GM12878 (cell line): ENCODE data around the gene MARVELD1. TPM values are rescaled to one million over a fixed set of nuclear protein-coding genes. Genes with fewer than 3 reads are reported as not detected.

Experiments
- ATAC-seq: fragments of 200-7000 bp; cut with Tn5 transposase; 3 replicates; pipeline ENCODE4 v1.9.1; 2020; ENCODE audit warnings: mild to moderate bottlenecking, moderate library complexity
- BruUV-seq: library from RNA; stranded (reverse); fragments of 400-500 nt; replicated peaks from 2 replicates; lab custom pipeline; 2021; lab: Mats Ljungman, UMichigan
- CTCF ChIA-PET: fragments of 300-600 bp; sonication (Branson Sonifier 250); formaldehyde crosslinking; extraction: SDS; loops from one replicate; lab custom pipeline; 2021; ENCODE audit warnings: inconsistent platforms; lab: Yijun Ruan, JAX
- POLR2A ChIA-PET: fragments of 350-600 bp; formaldehyde crosslinking; extraction: SDS; loops from one replicate; lab custom pipeline; 2021; ENCODE audit warnings: inconsistent platforms; lab: Charles Lee
- RAD21 ChIA-PET: fragments of 300-600 bp; sonication (Branson Sonifier 250); formaldehyde crosslinking; loops from one replicate; lab custom pipeline; 2023; ENCODE audit warnings: antibody characterized with exemption; ENCODE audit not compliant: unreplicated experiment; lab: Charles Lee
- SMC1A ChIA-PET: fragments of 300-600 bp; sonication (Branson Sonifier 250); formaldehyde crosslinking; loops from one replicate; lab custom pipeline; 2023; ENCODE audit not compliant: unreplicated experiment, uncharacterized antibody; lab: Charles Lee
- DNase-seq: peaks from one replicate; pipeline ENCODE4 v3.0.0-alpha.2; 2011; ENCODE audit warnings: low read depth, low spot score
- FAIRE-seq: peaks from 3 replicates; lab custom pipeline; 2011; peaks lifted over from hg19 to GRCh38; lab: Jason Lieb, UNC
- H2AFZ ChIP-seq: 2 replicates; pipeline ENCODE4 v1.6.0; 2011; ENCODE audit warnings: low read depth, low read length, control low read depth; ENCODE audit not compliant: control insufficient read depth
- H3K27ac ChIP-seq: 2 replicates; pipeline ENCODE4 v1.5.1; 2011; ENCODE audit warnings: control low read depth; ENCODE audit not compliant: control insufficient read depth, insufficient read depth
- H3K27me3 ChIP-seq, 2 experiments: replicated peaks in 1 of 2; 2 replicates each; pipeline versions ENCODE4 v1.6.0 to v1.6.1; 2011; ENCODE audit warnings: low read length in 1 of 2; ENCODE audit not compliant: control insufficient read depth in 2 of 2, insufficient read depth in 2 of 2
- H3K36me3 ChIP-seq, 2 experiments: 2 replicates each; pipeline ENCODE4 v1.5.1; 2011; ENCODE audit warnings: low read length in 1 of 2; ENCODE audit not compliant: control insufficient read depth in 2 of 2, insufficient read depth in 2 of 2
- H3K4me1 ChIP-seq: 2 replicates; pipeline ENCODE4 v1.6.1; 2011; ENCODE audit warnings: mild to moderate bottlenecking, low read length, moderate library complexity, mixed read lengths; ENCODE audit not compliant: control insufficient read depth, insufficient read depth
- H3K4me2 ChIP-seq: 2 replicates; pipeline ENCODE4 v1.6.0; 2011; ENCODE audit warnings: control low read depth; ENCODE audit not compliant: control insufficient read depth, insufficient read depth
- H3K4me3 ChIP-seq: fragments of 200-600 bp; sonication (generic); 2 replicates; pipeline ENCODE4 v1.5.1; 2016
- H3K79me2 ChIP-seq: 2 replicates; pipeline ENCODE4 v1.6.0; 2011; ENCODE audit warnings: low read length; ENCODE audit not compliant: control insufficient read depth, insufficient read depth
- H3K9ac ChIP-seq: 2 replicates; pipeline ENCODE4 v1.8.0; 2011; ENCODE audit warnings: low read length, control low read depth, mixed read lengths; ENCODE audit not compliant: control insufficient read depth, insufficient read depth
- H3K9me3 ChIP-seq: replicated peaks from 3 replicates; pipeline ENCODE4 v1.5.1; 2011; ENCODE audit warnings: mild to moderate bottlenecking, low read length; ENCODE audit not compliant: control insufficient read depth, insufficient read depth
- H4K20me1 ChIP-seq: 2 replicates; pipeline ENCODE4 v1.6.0; 2011; ENCODE audit not compliant: control insufficient read depth, insufficient read depth
- ATF3 ChIP-seq: IDR thresholded peaks from 2 replicates; pipeline ENCODE4 v1.6.1; 2011; ENCODE audit warnings: low read depth, mild to moderate bottlenecking, low read length, moderate library complexity, borderline replicate concordance; ENCODE audit errors: extremely low read depth
- ESRRA ChIP-seq: IDR thresholded peaks from 2 replicates; pipeline ENCODE4 v1.6.1; 2012; ENCODE audit warnings: mild to moderate bottlenecking, low read length, improper control_type of control experiment
- PML ChIP-seq: IDR thresholded peaks from 2 replicates; pipeline ENCODE4 v1.6.1; 2012; ENCODE audit warnings: low read length, inconsistent platforms
- PRDM15 ChIP-seq: fragments of 450-650 bp; formaldehyde crosslinking; IDR thresholded peaks from 2 replicates; pipeline ENCODE4 v1.4.0; 2020; ENCODE audit warnings: mild to moderate bottlenecking, moderate library complexity
- RFX5 ChIP-seq: IDR thresholded peaks from 2 replicates; pipeline ENCODE4 v1.6.1; 2011; ENCODE audit warnings: low read depth, low read length, improper control_type of control experiment
- SP1 ChIP-seq: IDR thresholded peaks from one replicate; pipeline ENCODE4 v1.6.1; 2011; ENCODE audit warnings: low read depth, low read length
- SPI1 ChIP-seq: IDR thresholded peaks from 2 replicates; pipeline ENCODE4 v1.6.1; 2011; ENCODE audit warnings: low read depth, mild to moderate bottlenecking, low read length, moderate library complexity, borderline replicate concordance; ENCODE audit not compliant: insufficient read depth
- SREBF2 ChIP-seq: IDR thresholded peaks from 2 replicates; pipeline ENCODE4 v1.6.1; 2012; ENCODE audit warnings: mild to moderate bottlenecking, low read length
- TARDBP ChIP-seq: IDR thresholded peaks from 2 replicates; pipeline ENCODE4 v1.6.1; 2016; ENCODE audit warnings: borderline replicate concordance
- WGBS: methylation state at CpG from one replicate; pipeline ENCODE4 v1.1.6; 2016; ENCODE audit warnings: low lambda C conversion rate; ENCODE audit not compliant: insufficient replicate concordance, insufficient coverage; ENCODE audit errors: missing lambda C conversion rate; 5-methylcytosine and 5-hydroxymethylcytosine counted together
- in situ Hi-C: fragments of 300-500 bp; cut with MboI; formaldehyde crosslinking; loops from 9 replicates; pipeline ENCODE4 v1.14.3; 2018; ENCODE audit warnings: mixed read lengths
- intact Hi-C: fragments of 100-400 bp; cut with micrococcal nuclease; formaldehyde crosslinking; loops from one replicate; pipeline ENCODE4 v1.14.2; 2022; ENCODE audit not compliant: unreplicated experiment
- polyA plus RNA-seq, 11 experiments: library from polyadenylated mRNA; depleted of rRNA in 4 of 11; unstranded in 6 of 11; stranded (reverse) in 5 of 11; fragments of >200 nt; fragmentation: Nextera tagmentation in 4 of 11; fragmentation: Illumina TruSeq in 1 of 11; extraction: Ambion mirVana in 4 of 11; extraction: Trizol in 1 of 11; gene quantifications; 1 replicate in 1 of 11; 2 replicates in 10 of 11; pipeline versions ENCODE4 v1.2.1 to v1.2.3, GENCODE V29; 2011 to 2016; ENCODE audit warnings: inconsistent platforms in 2 of 11, missing spikeins in 2 of 11, low read depth in 1 of 11
- total RNA-seq, 4 experiments: library from RNA; depleted of rRNA in 3 of 4; stranded (reverse); fragments of >200 nt in 3 of 4; fragmentation: Illumina TruSeq in 1 of 4; extraction: Trizol in 1 of 4; gene quantifications; 2 replicates each; pipeline versions ENCODE4 v1.2.1 to v1.2.3, GENCODE V29; 2013 to 2021

The MARVELD1 gene
- total and polyA plus RNA-seq, 10 of the 15 experiments (the other 5 are each of a cell fraction or from before 2014, with no cell fraction given) = 0.54 to 8.4 (median 3.2) TPM

GRCh38 chr10:97736403-97736901 is 22.9 kb downstream of the MARVELD1 start:
- no TSS peak for BruUV-seq
- Histone ChIP-seq H3K36me3 (peaks cover 0 to 3% of the 10 kb centered on the region in 2 experiments; a peak in 2 of 4 replicates), H3K4me2 (peak overlapping the region; percentile 68), H4K20me1 (no peaks in the 10 kb centered on the region), H3K9ac (no peak overlapping the region), H3K4me3 (no peak overlapping the region), H3K4me1 (peaks cover 10% of the 10 kb centered on the region), H2AFZ (peak overlapping the region; percentile 86), H3K27ac (peak overlapping the region; percentile 91), H3K9me3 (no peaks in the 10 kb centered on the region; the same call in 2 of the 3 replicates), H3K79me2 (peaks cover 40% of the 10 kb centered on the region), H3K27me3 (no peaks in the 10 kb centered on the region)
- SMC1A ChIA-PET = interaction anchor here (0.7 to 4.5 kb wide), 13 partner anchors 9 to 183 kb away, joined by 3 to 24 read pairs (median 5); partner anchors contain the start of gene AVPI1
- DNase-seq = no peak
- POLR2A ChIA-PET = interaction anchor here (0.7 to 1.6 kb wide), 11 partner anchors 10 to 337 kb away, joined by 3 to 6 read pairs (median 3); partner anchors contain the start of gene AVPI1
- CTCF ChIA-PET = interaction anchor here (0.7 to 21.5 kb wide), 12 partner anchors 9 to 431 kb away, joined by 3 to 416 read pairs (median 6); partner anchors contain the start of genes AVPI1 and MARVELD1
- intact Hi-C loops = no loop called here
- FAIRE-seq = no peak
- peak; percentile 29; the same call in 1 of the 2 replicates for TF ChIP-seq PML
- TF ChIP-seq TARDBP = no peak
- RAD21 ChIA-PET = interaction anchor here (0.8 to 2.8 kb wide), 6 partner anchors 24 to 62 kb away, joined by 4 to 14 read pairs (median 6); partner anchors contain the start of gene AVPI1
- ATAC-seq = peak; percentile 5; the same call in 2 of the 3 replicates
- 17% methylated on average over 13 of the region's 13 CpGs for WGBS
- in situ Hi-C loops = no loop called here

- ChIA-PET CTCF (interaction anchor here (0.7 to 21.5 kb wide), 12 partner anchors 8 to 431 kb away, joined by 3 to 416 read pairs (median 6); partner anchors contain the start of genes AVPI1 and MARVELD1), RAD21 (interaction anchor here (0.6 to 2.8 kb wide), 5 partner anchors 25 to 63 kb away, joined by 3 to 14 read pairs (median 6); partner anchors contain the start of gene AVPI1), SMC1A (interaction anchor here (0.7 to 4.5 kb wide), 13 partner anchors 8 to 183 kb away, joined by 3 to 24 read pairs (median 5); partner anchors contain the start of gene AVPI1), POLR2A (interaction anchor here (0.7 to 1.6 kb wide), 9 partner anchors 34 to 338 kb away, joined by 3 to 6 read pairs (median 4); partner anchors contain the start of gene AVPI1)
- FAIRE-seq (peak; percentile 99), DNase-seq (peak; percentile 85), ATAC-seq (peak; percentile 90)
- peaks cover 10% of the 10 kb centered on the region for H3K4me1 ChIP-seq
- in situ Hi-C loops = no loop called here
- peak within 1 kb of the TSS; percentile 86 for H2AFZ ChIP-seq
- H3K79me2 ChIP-seq = peaks cover 40% of the 10 kb centered on the region
- peak within 1 kb of the TSS; percentile 91 for H3K4me3 ChIP-seq
- TSS peak; percentile 59 for BruUV-seq
- no peaks in the 10 kb centered on the region for H4K20me1 ChIP-seq
- H3K9ac ChIP-seq = peak within 1 kb of the TSS; percentile 91
- no peaks in the 10 kb centered on the region; the same call in 2 of the 3 replicates for H3K9me3 ChIP-seq
- no peaks in the 10 kb centered on the region for H3K27me3 ChIP-seq
- peak within 1 kb of the TSS; percentile 91 for H3K27ac ChIP-seq
- intact Hi-C loops = no loop called here
- WGBS = under 1% methylated on average over 61 of the region's 72 CpGs
- peak within 1 kb of the TSS; percentile 70 for H3K4me2 ChIP-seq
- peaks cover 0 to 3% of the 10 kb centered on the region in 2 experiments; a peak in 2 of 4 replicates for H3K36me3 ChIP-seq
- TF ChIP-seq PRDM15 (CRISPR knock-in tag) = peak; percentile 75
- TF ChIP-seq ATF3 = no peak
- no peak for TF ChIP-seq ESRRA
- TF ChIP-seq SP1 = peak; percentile 49
- TF ChIP-seq SPI1 = no peak
- no peak for TF ChIP-seq SREBF2
- TF ChIP-seq RFX5 = peak; percentile 53; the same call in 1 of the 2 replicates
Measured at GRCh38 chr10:97736902-97737769, 23.6 kb downstream of the MARVELD1 start, which contains the start of gene ZFYVE27. Gene ZFYVE27 (plus strand): TSS chr10:97737128. CDS start chr10:97738478, 1,350 bp downstream.
